GM23338 (cell line): ENCODE results near the gene ADGRG1. TPM values are rescaled to one million over a fixed set of nuclear protein-coding genes. Genes with fewer than 3 reads are reported as not detected.

Experiments
- ATAC-seq: fragments of 200-7000 bp; cut with Tn5 transposase; 3 replicates; pipeline ENCODE4 v1.9.1; 2020
- DNase-seq: peaks from one replicate; pipeline ENCODE4 v3.0.0-alpha.2; 2015; ENCODE audit warnings: low spot score
- H2AFZ ChIP-seq: fragments of 200-600 bp; sonication (generic); 2 replicates; pipeline ENCODE4 v1.8.0; 2016; ENCODE audit warnings: antibody characterized with exemption, mild to moderate bottlenecking, moderate library complexity
- H3F3A ChIP-seq: fragments of 200-600 bp; sonication (generic); replicated peaks from 2 replicates; pipeline ENCODE4 v1.8.0; 2017; ENCODE audit warnings: antibody characterized with exemption, mixed run types, low read depth
- H3K27ac ChIP-seq: fragments of 200-600 bp; sonication (generic); 2 replicates; pipeline ENCODE4 v1.6.1; 2016; ENCODE audit warnings: low read depth
- H3K27me3 ChIP-seq: fragments of 200-600 bp; sonication (generic); 2 replicates; pipeline ENCODE4 v1.8.0; 2016; ENCODE audit warnings: mild to moderate bottlenecking, mixed run types, moderate library complexity; ENCODE audit not compliant: insufficient read depth
- H3K36me3 ChIP-seq: fragments of 200-600 bp; sonication (generic); 2 replicates; pipeline ENCODE4 v1.8.0; 2016; ENCODE audit warnings: mild to moderate bottlenecking; ENCODE audit not compliant: insufficient read depth
- H3K4me1 ChIP-seq: fragments of 200-600 bp; sonication (generic); 2 replicates; pipeline ENCODE4 v1.8.0; 2016; ENCODE audit warnings: mild to moderate bottlenecking, moderate library complexity; ENCODE audit not compliant: insufficient read depth
- H3K4me2 ChIP-seq: fragments of 200-600 bp; sonication (generic); 2 replicates; pipeline ENCODE4 v1.7.1; 2017; ENCODE audit warnings: mixed run types
- H3K4me3 ChIP-seq: fragments of 200-600 bp; sonication (generic); 2 replicates; pipeline ENCODE4 v1.6.1; 2016; ENCODE audit warnings: mixed run types
- H3K79me2 ChIP-seq: fragments of 200-600 bp; sonication (generic); replicated peaks from 2 replicates; pipeline ENCODE4 v1.8.0; 2017; ENCODE audit warnings: mild to moderate bottlenecking; ENCODE audit not compliant: insufficient read depth
- H3K9me2 ChIP-seq: fragments of 200-600 bp; sonication (generic); 2 replicates; pipeline ENCODE4 v1.8.0; 2017; ENCODE audit not compliant: insufficient read depth
- H4K20me1 ChIP-seq: fragments of 200-600 bp; sonication (generic); replicated peaks from 2 replicates; pipeline ENCODE4 v1.8.0; 2017; ENCODE audit warnings: mild to moderate bottlenecking; ENCODE audit not compliant: insufficient read depth
- H3K27ac Mint-ChIP-seq: 2 replicates; pipeline ENCODE4 v1.8.0; 2020; ENCODE audit warnings: inconsistent platforms, mild to moderate bottlenecking, moderate library complexity, mixed read lengths
- H3K27me3 Mint-ChIP-seq: 3 replicates; pipeline ENCODE4 v1.8.0; 2022; ENCODE audit warnings: low read depth, mild to moderate bottlenecking, moderate library complexity, mixed read lengths, inconsistent platforms; ENCODE audit not compliant: insufficient read depth, poor library complexity
- H3K36me3 Mint-ChIP-seq: 3 replicates; pipeline ENCODE4 v1.8.0; 2021; ENCODE audit warnings: low read depth, mild to moderate bottlenecking, inconsistent platforms, moderate library complexity, mixed read lengths
- H3K4me1 Mint-ChIP-seq: 3 replicates; pipeline ENCODE4 v1.8.0; 2020; ENCODE audit warnings: mild to moderate bottlenecking, inconsistent platforms, mixed read lengths
- H3K4me3 Mint-ChIP-seq: 3 replicates; pipeline ENCODE4 v1.8.0; 2021; ENCODE audit warnings: moderate library complexity, mild to moderate bottlenecking, inconsistent platforms, mixed read lengths
- H3K9me3 Mint-ChIP-seq: 3 replicates; pipeline ENCODE4 v1.8.0; 2020; ENCODE audit warnings: moderate library complexity, mild to moderate bottlenecking, inconsistent platforms, mixed read lengths
- CREB1 ChIP-seq: fragments of 250-450 bp; sonication (Bioruptor Pico); IDR thresholded peaks from 2 replicates; pipeline ENCODE4 v1.5.0; 2020; ENCODE audit warnings: low read depth, mild to moderate bottlenecking, moderate library complexity
- EZH2 ChIP-seq: fragments of 200-600 bp; sonication (generic); IDR thresholded peaks from one replicate; pipeline ENCODE4 v1.8.0; 2017; ENCODE audit warnings: antibody characterized with exemption, mild to moderate bottlenecking, low read depth; ENCODE audit not compliant: unreplicated experiment
- EZH2phosphoT487 ChIP-seq: fragments of 200-600 bp; sonication (generic); IDR thresholded peaks from one replicate; pipeline ENCODE4 v1.8.1; 2018; ENCODE audit warnings: antibody characterized with exemption; ENCODE audit not compliant: unreplicated experiment
- JUNB ChIP-seq: IDR thresholded peaks from one replicate; pipeline ENCODE4 v1.6.1; 2016; ENCODE audit warnings: antibody characterized with exemption; ENCODE audit not compliant: unreplicated experiment
- NANOG ChIP-seq: IDR thresholded peaks from 2 replicates; pipeline ENCODE4 v1.6.1; 2016; ENCODE audit warnings: antibody characterized with exemption, borderline replicate concordance
- STAT1 ChIP-seq: IDR thresholded peaks from one replicate; pipeline ENCODE4 v1.6.1; 2016; ENCODE audit warnings: antibody characterized with exemption; ENCODE audit not compliant: unreplicated experiment
- ZNF331 ChIP-seq: fragments of 250-450 bp; sonication (Bioruptor Pico); IDR thresholded peaks from 2 replicates; pipeline ENCODE4 v1.5.0; 2020; ENCODE audit warnings: low read depth, mild to moderate bottlenecking, moderate library complexity
- polyA plus RNA-seq: library from polyadenylated mRNA; unstranded; fragments of >200 nt; fragmentation: Nextera tagmentation; extraction: Ambion mirVana; gene quantifications from 2 replicates; pipeline ENCODE4 v1.2.1, GENCODE V29; 2016
- total RNA-seq: library from RNA; depleted of rRNA; stranded (reverse); fragments of >200 nt; shearing (Covaris generic); gene quantifications from 2 replicates; pipeline ENCODE4 v1.2.3, GENCODE V29; 2014
- TF ChIP-seq, protein P1 (sequence below), 2 experiments: fragments of 200-600 bp in 1 of 2; sonication (generic) in 1 of 2; conservative IDR thresholded peaks; 2 replicates each; pipeline versions ENCODE4 v1.5.1 to v1.6.1; 2016 to 2017; ENCODE audit warnings: antibody characterized with exemption in 2 of 2, low read depth in 2 of 2, mild to moderate bottlenecking in 2 of 2, moderate library complexity in 1 of 2
- TF ChIP-seq, protein P2 (sequence below): IDR thresholded peaks from one replicate; pipeline ENCODE4 v1.6.1; 2018; ENCODE audit warnings: antibody characterized with exemption; ENCODE audit not compliant: unreplicated experiment
- TF ChIP-seq, protein P3 (sequence below): IDR thresholded peaks from 2 replicates; pipeline ENCODE4 v1.6.1; 2016; ENCODE audit warnings: antibody characterized with exemption

Gene ADGRG1
- total and polyA plus RNA-seq, 2 experiments from 2014 or later = 0.14 to 0.47 TPM

DNA sequence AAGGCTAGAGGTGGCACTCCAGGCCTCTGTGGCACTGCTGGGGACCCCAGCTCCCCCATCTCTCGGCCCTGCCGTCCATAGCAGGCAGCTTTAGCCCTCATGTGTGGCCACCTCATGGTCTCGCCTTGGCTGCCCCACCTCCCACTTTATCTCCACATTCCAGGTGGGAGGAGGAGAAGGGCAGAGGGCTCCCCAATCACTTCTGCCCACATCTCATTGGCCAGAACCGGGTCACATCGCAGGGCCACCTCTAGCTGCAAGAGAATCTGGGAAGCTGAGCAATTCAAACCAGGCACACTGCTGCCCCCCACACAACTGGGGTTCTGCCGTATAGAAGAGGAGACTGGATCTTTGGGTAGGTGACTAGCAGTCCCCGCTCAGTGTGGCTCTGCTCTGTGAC is 67.8 kb downstream of the ADGRG1 start:
- no peak overlapping the region for H2AFZ ChIP-seq
- H3K27me3 ChIP-seq = no peaks in the 10 kb centered on the region
- H4K20me1 ChIP-seq = no peaks in the 10 kb centered on the region
- H3K79me2 ChIP-seq = no peaks in the 10 kb centered on the region
- Mint-ChIP-seq H3K9me3 (no peaks in the 10 kb centered on the region; the same call in 2 of the 3 replicates), H3K27me3 (peaks cover 2% of the 10 kb centered on the region), H3K27ac (no peak overlapping the region), H3K4me1 (peaks cover 3% of the 10 kb centered on the region; the same call in 2 of the 3 replicates), H3K4me3 (no peak overlapping the region), H3K36me3 (no peaks in the 10 kb centered on the region)
- H3K4me3 ChIP-seq = no peak overlapping the region
- no peak for DNase-seq
- no peak for ATAC-seq
- H3F3A ChIP-seq = no peaks in the 10 kb centered on the region
- H3K36me3 ChIP-seq = no peaks in the 10 kb centered on the region
- TF ChIP-seq CREB1 (CRISPR knock-in tag) = no peak
- TF ChIP-seq STAT1 = no peak
- TF ChIP-seq, protein P1, sequence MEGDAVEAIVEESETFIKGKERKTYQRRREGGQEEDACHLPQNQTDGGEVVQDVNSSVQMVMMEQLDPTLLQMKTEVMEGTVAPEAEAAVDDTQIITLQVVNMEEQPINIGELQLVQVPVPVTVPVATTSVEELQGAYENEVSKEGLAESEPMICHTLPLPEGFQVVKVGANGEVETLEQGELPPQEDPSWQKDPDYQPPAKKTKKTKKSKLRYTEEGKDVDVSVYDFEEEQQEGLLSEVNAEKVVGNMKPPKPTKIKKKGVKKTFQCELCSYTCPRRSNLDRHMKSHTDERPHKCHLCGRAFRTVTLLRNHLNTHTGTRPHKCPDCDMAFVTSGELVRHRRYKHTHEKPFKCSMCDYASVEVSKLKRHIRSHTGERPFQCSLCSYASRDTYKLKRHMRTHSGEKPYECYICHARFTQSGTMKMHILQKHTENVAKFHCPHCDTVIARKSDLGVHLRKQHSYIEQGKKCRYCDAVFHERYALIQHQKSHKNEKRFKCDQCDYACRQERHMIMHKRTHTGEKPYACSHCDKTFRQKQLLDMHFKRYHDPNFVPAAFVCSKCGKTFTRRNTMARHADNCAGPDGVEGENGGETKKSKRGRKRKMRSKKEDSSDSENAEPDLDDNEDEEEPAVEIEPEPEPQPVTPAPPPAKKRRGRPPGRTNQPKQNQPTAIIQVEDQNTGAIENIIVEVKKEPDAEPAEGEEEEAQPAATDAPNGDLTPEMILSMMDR (conservative IDR thresholded peaks at IDR 0.05; ENCODE audit: low read depth in 2 of 2) = no peak
- no peak for TF ChIP-seq JUNB
- no peak for TF ChIP-seq EZH2
- no peak overlapping the region for H3K4me2 ChIP-seq
- H3K4me1 ChIP-seq = no peaks in the 10 kb centered on the region
- H3K9me2 ChIP-seq = no peaks in the 10 kb centered on the region
- H3K27ac ChIP-seq = no peak overlapping the region

DNA sequence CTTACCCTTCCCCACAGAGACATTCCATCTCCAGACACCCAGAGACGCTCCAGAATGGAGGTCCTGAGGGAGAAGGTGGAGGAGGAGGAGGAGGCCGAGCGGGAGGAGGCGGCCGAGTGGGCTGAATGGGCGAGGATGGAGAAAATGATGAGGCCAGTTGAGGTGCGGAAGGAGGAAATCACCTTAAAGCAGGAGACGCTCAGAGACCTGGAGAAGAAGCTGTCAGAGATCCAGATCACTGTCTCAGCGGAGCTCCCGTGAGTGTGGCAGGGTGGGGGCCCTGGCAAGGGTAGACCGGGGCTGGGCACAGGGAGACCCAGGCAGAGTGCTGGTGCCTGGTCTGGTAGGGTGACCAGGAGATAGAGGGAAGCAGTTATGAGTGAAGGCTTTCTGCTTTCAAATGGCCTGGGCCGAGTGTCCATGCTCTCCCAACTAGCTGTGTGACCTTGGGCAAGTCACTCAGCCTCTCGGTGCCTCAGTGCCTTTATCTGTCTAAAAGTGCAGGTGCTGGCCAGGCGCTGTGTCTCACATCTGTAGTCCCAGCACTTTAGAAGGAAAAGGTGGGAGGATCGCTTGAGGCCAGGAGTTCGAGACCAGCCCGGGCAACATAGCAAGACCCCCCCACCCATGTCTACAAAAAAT is 69.6 kb downstream of the ADGRG1 start:
- H3K27me3 Mint-ChIP-seq = peaks cover 3% of the 10 kb centered on the region
- no peaks in the 10 kb centered on the region for H4K20me1 ChIP-seq
- ATAC-seq (no peak), DNase-seq (no peak)
- peaks cover 3% of the 10 kb centered on the region; the same call in 2 of the 3 replicates for H3K4me1 Mint-ChIP-seq
- no peaks in the 10 kb centered on the region for H3F3A ChIP-seq
- no peak overlapping the region for H3K27ac ChIP-seq
- no peak overlapping the region for H3K4me2 ChIP-seq
- H3K36me3 Mint-ChIP-seq = no peaks in the 10 kb centered on the region
- H3K4me3 ChIP-seq = no peak overlapping the region
- TF ChIP-seq JUNB (no peak), NANOG (no peak), CREB1 (CRISPR knock-in tag) (no peak), ZNF331 (CRISPR knock-in tag) (no peak), EZH2 (no peak), EZH2phosphoT487 (no peak)
- TF ChIP-seq, protein P2, sequence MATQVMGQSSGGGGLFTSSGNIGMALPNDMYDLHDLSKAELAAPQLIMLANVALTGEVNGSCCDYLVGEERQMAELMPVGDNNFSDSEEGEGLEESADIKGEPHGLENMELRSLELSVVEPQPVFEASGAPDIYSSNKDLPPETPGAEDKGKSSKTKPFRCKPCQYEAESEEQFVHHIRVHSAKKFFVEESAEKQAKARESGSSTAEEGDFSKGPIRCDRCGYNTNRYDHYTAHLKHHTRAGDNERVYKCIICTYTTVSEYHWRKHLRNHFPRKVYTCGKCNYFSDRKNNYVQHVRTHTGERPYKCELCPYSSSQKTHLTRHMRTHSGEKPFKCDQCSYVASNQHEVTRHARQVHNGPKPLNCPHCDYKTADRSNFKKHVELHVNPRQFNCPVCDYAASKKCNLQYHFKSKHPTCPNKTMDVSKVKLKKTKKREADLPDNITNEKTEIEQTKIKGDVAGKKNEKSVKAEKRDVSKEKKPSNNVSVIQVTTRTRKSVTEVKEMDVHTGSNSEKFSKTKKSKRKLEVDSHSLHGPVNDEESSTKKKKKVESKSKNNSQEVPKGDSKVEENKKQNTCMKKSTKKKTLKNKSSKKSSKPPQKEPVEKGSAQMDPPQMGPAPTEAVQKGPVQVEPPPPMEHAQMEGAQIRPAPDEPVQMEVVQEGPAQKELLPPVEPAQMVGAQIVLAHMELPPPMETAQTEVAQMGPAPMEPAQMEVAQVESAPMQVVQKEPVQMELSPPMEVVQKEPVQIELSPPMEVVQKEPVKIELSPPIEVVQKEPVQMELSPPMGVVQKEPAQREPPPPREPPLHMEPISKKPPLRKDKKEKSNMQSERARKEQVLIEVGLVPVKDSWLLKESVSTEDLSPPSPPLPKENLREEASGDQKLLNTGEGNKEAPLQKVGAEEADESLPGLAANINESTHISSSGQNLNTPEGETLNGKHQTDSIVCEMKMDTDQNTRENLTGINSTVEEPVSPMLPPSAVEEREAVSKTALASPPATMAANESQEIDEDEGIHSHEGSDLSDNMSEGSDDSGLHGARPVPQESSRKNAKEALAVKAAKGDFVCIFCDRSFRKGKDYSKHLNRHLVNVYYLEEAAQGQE = no peak
- TF ChIP-seq, protein P3, sequence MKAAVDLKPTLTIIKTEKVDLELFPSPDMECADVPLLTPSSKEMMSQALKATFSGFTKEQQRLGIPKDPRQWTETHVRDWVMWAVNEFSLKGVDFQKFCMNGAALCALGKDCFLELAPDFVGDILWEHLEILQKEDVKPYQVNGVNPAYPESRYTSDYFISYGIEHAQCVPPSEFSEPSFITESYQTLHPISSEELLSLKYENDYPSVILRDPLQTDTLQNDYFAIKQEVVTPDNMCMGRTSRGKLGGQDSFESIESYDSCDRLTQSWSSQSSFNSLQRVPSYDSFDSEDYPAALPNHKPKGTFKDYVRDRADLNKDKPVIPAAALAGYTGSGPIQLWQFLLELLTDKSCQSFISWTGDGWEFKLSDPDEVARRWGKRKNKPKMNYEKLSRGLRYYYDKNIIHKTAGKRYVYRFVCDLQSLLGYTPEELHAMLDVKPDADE = no peak
- H3K27ac Mint-ChIP-seq = no peak overlapping the region
- H3K79me2 ChIP-seq = no peaks in the 10 kb centered on the region
- H3K9me3 Mint-ChIP-seq = no peaks in the 10 kb centered on the region; the same call in 2 of the 3 replicates
- no peaks in the 10 kb centered on the region for H3K4me1 ChIP-seq
- H3K36me3 ChIP-seq = no peaks in the 10 kb centered on the region
- no peaks in the 10 kb centered on the region for H3K27me3 ChIP-seq
- no peak overlapping the region for H3K4me3 Mint-ChIP-seq
- H3K9me2 ChIP-seq = no peaks in the 10 kb centered on the region
- H2AFZ ChIP-seq = no peak overlapping the region
